Uterus (tissue), 4 donors: Measurements from ENCODE around the gene GFM1. TPM values are rescaled to one million over a fixed set of nuclear protein-coding genes. Genes with fewer than 3 reads are reported as not detected.

Experiments used
- DNase-seq, 2 donors: peaks; one replicate each; pipeline ENCODE4 v3.0.0-alpha.2; 2019 to 2020
- H3K27ac ChIP-seq, 2 donors: fragments of 200-600 bp; sonication (generic); 1 replicate in 1 of 2; 2 replicates in 1 of 2; pipeline ENCODE4 v1.5.1; 2016 to 2018
- H3K27me3 ChIP-seq, 2 donors: fragments of 200-600 bp; sonication (generic); one replicate each; pipeline ENCODE4 v1.5.1; 2018 to 2019; ENCODE audit warnings: control low read depth in 1 of 2
- H3K36me3 ChIP-seq, 2 donors: fragments of 200-600 bp; sonication (generic); one replicate each; pipeline ENCODE4 v1.5.1; 2019; ENCODE audit warnings: control low read depth in 1 of 2
- H3K4me1 ChIP-seq, 2 donors: fragments of 200-600 bp; sonication (generic); one replicate each; pipeline ENCODE4 v1.5.1; 2018 to 2019; ENCODE audit warnings: control low read depth in 1 of 2
- H3K4me3 ChIP-seq, 2 donors: fragments of 200-600 bp; sonication (generic); 1 replicate in 1 of 2; 2 replicates in 1 of 2; pipeline ENCODE4 v1.5.1; 2018 to 2019; ENCODE audit warnings: mild to moderate bottlenecking in 1 of 2
- H3K9me3 ChIP-seq, 2 donors: fragments of 200-600 bp; sonication (generic); one replicate each; pipeline ENCODE4 v1.5.1; 2019; ENCODE audit warnings: control low read depth in 1 of 2
- POLR2A ChIP-seq, 2 donors: fragments of 450-650 bp; IDR thresholded peaks; one replicate each; pipeline ENCODE4 v1.6.1; 2016; ENCODE audit warnings: antibody characterized with exemption in 2 of 2, mild to moderate bottlenecking in 1 of 2, moderate library complexity in 1 of 2
- intact Hi-C: fragments of 100-400 bp; cut with DNase I; formaldehyde crosslinking; loops from one replicate; pipeline ENCODE4 v1.15.1; 2023; ENCODE audit warnings: low total_unique reads
- total RNA-seq, 4 donors: library from RNA; depleted of rRNA in 3 of 4; stranded (reverse); fragments of >200 nt in 3 of 4; gene quantifications; one replicate each; pipeline versions ENCODE4 v1.1.0 to v1.2.4, GENCODE V29; 2014 to 2023
- TF ChIP-seq, protein P1 (sequence below), 4 experiments: fragments of 200-600 bp in 2 of 4; fragments of 450-650 bp in 2 of 4; sonication (generic) in 2 of 4; IDR thresholded peaks; one replicate each; pipeline ENCODE4 v1.5.1; 2016 to 2019; ENCODE audit warnings: antibody characterized with exemption in 4 of 4, mild to moderate bottlenecking in 2 of 4, moderate library complexity in 1 of 4
- donor health status: DM: yes; HTN: yes; CAD: no.

Gene GFM1
- total RNA-seq, 4 donors from 2014 or later: 32.6 to 81.4 (median 50.9) TPM

GRCh38 chr3:158631981-158632380 lies 12.3 kb upstream of the GFM1 start:
- no peaks in the 10 kb centered on the region for H3K9me3 ChIP-seq
- TF ChIP-seq, protein P1, sequence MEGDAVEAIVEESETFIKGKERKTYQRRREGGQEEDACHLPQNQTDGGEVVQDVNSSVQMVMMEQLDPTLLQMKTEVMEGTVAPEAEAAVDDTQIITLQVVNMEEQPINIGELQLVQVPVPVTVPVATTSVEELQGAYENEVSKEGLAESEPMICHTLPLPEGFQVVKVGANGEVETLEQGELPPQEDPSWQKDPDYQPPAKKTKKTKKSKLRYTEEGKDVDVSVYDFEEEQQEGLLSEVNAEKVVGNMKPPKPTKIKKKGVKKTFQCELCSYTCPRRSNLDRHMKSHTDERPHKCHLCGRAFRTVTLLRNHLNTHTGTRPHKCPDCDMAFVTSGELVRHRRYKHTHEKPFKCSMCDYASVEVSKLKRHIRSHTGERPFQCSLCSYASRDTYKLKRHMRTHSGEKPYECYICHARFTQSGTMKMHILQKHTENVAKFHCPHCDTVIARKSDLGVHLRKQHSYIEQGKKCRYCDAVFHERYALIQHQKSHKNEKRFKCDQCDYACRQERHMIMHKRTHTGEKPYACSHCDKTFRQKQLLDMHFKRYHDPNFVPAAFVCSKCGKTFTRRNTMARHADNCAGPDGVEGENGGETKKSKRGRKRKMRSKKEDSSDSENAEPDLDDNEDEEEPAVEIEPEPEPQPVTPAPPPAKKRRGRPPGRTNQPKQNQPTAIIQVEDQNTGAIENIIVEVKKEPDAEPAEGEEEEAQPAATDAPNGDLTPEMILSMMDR (IDR thresholded peaks at IDR 0.05): no peak
- DNase-seq: no peak
- H3K27me3 ChIP-seq: no peaks in the 10 kb centered on the region
- no peak overlapping the region for H3K4me3 ChIP-seq
- H3K27ac ChIP-seq: no peak overlapping the region
- H3K4me1 ChIP-seq: no peaks in the 10 kb centered on the region
- no peaks in the 10 kb centered on the region for H3K36me3 ChIP-seq
- intact Hi-C loops: no loop called here

GRCh38 chr3:158640646-158641045 lies 3.7 kb upstream of the GFM1 start:
- Histone ChIP-seq H3K36me3 (no peaks in the 10 kb centered on the region), H3K27ac (no peak overlapping the region), H3K4me3 (no peak overlapping the region), H3K4me1 (no peaks in the 10 kb centered on the region), H3K9me3 (no peaks in the 10 kb centered on the region), H3K27me3 (no peaks in the 10 kb centered on the region)
- intact Hi-C loops: loop anchor here (10.0 kb wide), 1 partner anchor 154 kb away; no protein-coding TSS in a partner anchor
- no peak for DNase-seq
- no peak for TF ChIP-seq POLR2A (IDR thresholded peaks at IDR 0.05)
- TF ChIP-seq, protein P1 (IDR thresholded peaks at IDR 0.05): no peak

GRCh38 chr3:158642005-158642404 lies 2.3 kb upstream of the GFM1 start:
- Histone ChIP-seq H3K4me1 (no peaks in the 10 kb centered on the region), H3K9me3 (no peaks in the 10 kb centered on the region), H3K27me3 (no peaks in the 10 kb centered on the region), H3K4me3 (no peak overlapping the region), H3K27ac (no peak overlapping the region), H3K36me3 (no peaks in the 10 kb centered on the region)
- no peak for DNase-seq
- TF ChIP-seq, protein P1 (IDR thresholded peaks at IDR 0.05): no peak
- no peak for TF ChIP-seq POLR2A (IDR thresholded peaks at IDR 0.05)
- intact Hi-C loops: loop anchor here (10.0 kb wide), 1 partner anchor 153 kb away; no protein-coding TSS in a partner anchor

- Histone ChIP-seq H3K27me3 (no peaks in the 10 kb centered on the region), H3K4me3 (no peak overlapping the region), H3K36me3 (no peaks in the 10 kb centered on the region), H3K27ac (no peak overlapping the region), H3K9me3 (no peaks in the 10 kb centered on the region), H3K4me1 (no peaks in the 10 kb centered on the region)
- no peak for TF ChIP-seq POLR2A (IDR thresholded peaks at IDR 0.05)
- TF ChIP-seq, protein P1 (IDR thresholded peaks at IDR 0.05): no peak
- DNase-seq: no peak
- intact Hi-C loops: loop anchor here (10.0 kb wide), 1 partner anchor 152 kb away; no protein-coding TSS in a partner anchor
Measured at GRCh38 chr3:158642474-158643210, 1.7 kb upstream of the GFM1 start.

DNA sequence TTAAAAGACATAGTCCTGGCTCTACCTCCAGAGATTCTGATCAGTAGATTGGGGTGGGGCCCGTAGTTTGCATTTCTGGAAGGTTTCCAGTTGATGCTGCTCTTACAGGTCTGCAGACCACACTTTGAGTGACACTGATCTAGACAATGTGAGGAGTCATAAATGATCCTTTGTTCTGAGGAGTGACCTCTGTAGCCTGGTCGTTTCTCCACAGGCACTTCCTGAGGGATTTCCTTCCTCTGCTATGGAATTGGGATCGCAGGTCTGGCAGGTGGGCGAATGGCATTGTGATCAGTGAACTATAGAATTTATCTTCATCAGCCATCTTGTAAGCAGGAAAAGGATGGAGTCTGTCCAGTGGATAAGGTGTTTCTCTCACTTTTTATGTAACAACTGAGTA lies 5.5 kb downstream of the GFM1 start:
- intact Hi-C loops: loop anchor here (10.0 kb wide), 1 partner anchor 145 kb away; no protein-coding TSS in a partner anchor
- Histone ChIP-seq H3K4me1 (no peaks in the 10 kb centered on the region), H3K36me3 (no peaks in the 10 kb centered on the region), H3K27ac (no peak overlapping the region), H3K9me3 (no peaks in the 10 kb centered on the region), H3K27me3 (no peaks in the 10 kb centered on the region), H3K4me3 (no peak overlapping the region)
- no peak for TF ChIP-seq POLR2A (IDR thresholded peaks at IDR 0.05)
- TF ChIP-seq, protein P1 (IDR thresholded peaks at IDR 0.05): no peak
- no peak for DNase-seq
